Stimulated activated CD4-positive, alpha-beta T cell treated with anti-CD3 and anti-CD28 coated beads, Interleukin-12 subunit alpha, Interleukin-12 subunit beta, amount 100 ng/mL, for 48 hours (primary cell): ENCODE results near the gene GPR107.
A peak's percentile ranks its signal among the peaks of the same experiment; 100 is the strongest.

Source experiments
- DNase-seq, 3 donors: peaks; one replicate each; pipeline ENCODE4 v3.0.0-alpha.2; 2020; ENCODE audit warnings: low read depth in 2 of 3, low spot score in 1 of 3

GPR107 gene

DNA sequence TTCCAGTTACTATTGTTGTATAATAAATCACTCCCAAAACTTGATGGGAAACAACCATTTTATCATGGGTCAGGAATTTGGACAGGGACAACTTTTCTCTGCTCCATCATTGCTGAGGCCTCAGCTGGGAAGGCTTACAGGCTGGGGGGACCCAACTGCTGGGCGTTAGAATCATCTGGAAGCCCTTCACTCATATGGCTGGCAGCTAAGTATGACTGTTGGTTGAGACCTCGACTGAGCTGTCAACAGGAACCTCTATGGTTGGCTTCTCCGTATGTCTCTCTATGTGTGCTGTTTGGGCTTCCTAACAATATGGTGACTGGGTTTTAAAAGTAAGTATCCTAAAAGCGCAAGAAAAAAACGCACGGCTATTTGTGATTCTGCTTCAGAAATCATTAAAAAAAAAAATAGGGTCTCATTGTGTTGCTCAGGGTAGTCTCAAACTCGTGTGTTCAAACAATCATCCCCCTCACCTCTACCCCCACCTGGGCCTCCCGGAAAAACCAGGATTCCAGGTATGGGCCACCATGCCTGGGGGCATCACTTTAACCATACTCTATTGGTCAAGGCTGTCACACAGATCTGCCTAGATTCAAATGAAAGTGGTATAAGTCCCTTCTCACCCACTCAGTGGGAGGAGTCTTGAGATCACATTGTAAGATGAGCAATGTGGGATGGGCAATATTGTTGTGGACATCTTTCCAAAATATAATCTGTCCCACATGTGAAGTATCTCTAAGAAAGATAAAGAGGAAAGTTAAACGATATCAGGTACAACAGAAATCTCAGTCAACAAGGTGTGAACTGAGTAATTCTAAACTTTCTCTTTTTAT is 26.0 kb upstream of the GPR107 start:
- no peak for DNase-seq

- DNase-seq = no peak
These were observed 25.0 kb upstream of the GPR107 start for GRCh38 chr9:130028493-130029222.

DNA sequence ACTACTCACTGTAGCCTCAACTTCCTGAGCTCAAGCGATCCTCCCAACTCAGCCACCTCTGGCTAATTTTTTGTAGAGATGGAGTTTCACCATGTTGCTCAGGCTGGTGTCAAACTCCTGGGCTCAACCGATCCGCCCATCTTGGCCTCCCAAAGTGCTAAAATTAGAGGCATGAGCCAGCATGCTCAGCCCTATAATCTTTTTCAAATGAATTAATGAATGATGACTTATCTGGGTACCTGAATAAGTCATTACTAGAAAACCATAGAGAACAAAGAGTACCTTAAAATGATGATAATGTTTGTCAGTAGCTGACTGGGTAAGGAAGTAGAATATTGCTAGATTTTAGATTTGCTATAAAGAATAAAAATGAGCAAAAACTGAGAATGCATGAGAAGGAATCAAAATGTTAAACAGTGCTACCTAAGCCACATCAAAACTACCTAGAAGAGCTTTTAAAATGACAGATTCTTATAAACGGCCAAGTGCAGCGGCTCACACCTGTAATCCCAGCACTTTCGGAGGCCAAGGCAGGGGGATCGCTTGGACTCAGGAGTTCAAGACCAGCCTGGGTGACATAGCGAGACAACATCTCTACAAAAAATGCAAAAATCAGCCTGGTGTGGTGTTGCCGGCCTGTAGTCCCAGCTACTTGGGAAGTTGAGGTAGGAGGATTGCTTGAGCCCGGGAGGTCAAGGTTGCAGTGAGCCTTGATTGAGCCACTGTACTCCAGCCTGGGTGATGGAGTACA is 24.3 kb upstream of the GPR107 start:
- DNase-seq = peak in 1 of 3 donors; percentile 52

DNA sequence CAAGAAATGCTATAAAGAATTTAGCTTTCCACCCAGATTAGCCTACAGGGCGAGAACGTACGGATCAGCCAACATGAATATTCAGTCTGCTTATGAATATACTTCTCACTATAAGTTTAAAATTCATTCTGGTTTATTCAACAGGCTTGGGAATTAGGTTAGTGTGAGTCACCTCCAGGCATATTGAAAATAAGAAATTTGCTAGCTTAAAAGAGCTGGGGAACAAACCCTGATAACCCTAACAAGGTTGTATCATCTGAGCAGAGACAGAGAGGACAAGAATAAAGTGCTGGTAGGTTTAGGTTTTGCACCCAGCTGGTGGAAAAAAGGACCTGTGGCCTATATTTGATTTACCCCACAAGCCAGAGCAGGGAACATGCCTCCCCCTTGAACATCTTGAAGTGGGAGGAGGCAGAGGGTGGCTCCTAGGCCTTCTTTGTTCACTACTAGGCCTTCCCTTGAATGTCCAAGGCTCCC is 23.0 kb upstream of the GPR107 start:
- no peak for DNase-seq

- no peak for DNase-seq
These were observed 19.1 kb upstream of the GPR107 start for GRCh38 chr9:130034570-130034969.

DNA sequence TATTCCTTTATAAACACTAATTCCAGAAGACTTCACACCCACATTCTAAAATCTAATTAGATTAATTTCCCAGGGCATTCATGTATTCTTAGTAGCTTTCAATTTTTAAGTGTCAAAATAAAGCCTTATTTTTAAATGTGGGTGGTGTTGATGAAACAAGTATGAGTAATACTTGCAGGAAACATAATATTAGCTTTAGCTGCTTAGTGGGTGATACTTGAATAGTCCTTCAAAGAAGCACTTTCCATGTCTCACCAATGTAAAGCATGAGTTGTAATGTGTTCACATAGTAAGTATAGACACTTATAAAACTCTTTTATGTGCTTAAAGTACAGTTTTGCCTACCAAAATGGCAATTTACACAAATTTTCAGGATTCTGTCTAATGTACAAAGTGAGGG is 17.6 kb upstream of the GPR107 start:
- no peak for DNase-seq

GRCh38 chr9:130039528-130040147 is 14.1 kb upstream of the GPR107 start:
- no peak for DNase-seq

DNA sequence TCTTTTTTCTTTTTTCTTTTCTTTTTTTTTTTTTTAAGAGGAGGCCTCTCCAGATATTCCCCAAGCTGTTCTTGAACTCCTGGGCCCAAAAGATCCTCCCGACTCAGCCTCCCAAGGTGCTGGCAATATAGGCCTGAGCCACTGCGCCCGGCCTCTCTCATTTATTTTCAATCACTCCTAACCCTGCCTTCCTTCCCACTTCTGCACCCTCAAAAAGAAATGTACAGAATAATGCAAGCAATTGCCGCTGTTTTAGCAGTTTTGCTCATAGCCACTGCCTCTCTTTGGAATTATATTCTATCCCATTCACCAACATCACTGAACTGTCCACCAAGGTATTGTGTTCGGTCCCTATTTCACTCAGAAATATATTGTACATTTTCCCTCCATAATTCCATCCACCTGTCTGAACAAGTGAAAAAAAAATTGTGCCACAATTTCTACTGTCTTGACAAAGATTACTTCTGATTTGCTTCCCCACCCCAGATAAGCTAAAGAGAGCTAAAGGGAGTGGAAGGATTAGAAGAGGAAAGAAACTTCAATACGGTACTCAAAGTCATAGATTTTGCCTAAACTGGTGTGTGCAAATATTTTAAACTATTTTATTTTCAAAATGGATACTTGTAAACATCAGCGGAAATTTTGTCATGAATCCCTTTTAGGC is 12.6 kb upstream of the GPR107 start:
- no peak for DNase-seq

GRCh38 chr9:130041648-130042405 is 11.9 kb upstream of the GPR107 start:
- no peak for DNase-seq

DNA sequence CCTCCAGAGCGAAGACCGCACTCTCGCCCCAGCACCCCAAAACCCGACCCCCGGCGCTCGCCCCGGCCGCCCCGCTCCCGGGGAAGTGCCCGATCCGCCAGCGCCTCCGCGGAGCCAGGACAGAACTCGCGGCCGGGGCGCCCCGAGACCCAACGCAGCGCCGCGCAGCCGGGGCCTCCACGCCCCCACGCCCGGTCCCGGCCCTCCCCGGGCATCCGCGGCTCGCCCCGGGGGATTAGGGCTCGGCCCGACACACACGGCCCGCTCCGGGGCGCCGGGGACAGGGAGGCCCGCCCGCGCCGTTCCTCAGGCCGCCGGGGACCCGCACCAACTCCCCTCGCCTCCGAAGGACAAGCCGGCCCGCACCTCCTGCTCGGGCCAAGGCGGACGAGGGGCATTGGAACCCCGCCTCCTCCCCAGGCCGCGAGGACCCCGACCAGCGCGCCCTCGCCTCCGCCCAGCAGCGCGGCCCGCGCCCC is 11.3 kb upstream of the GPR107 start:
- DNase-seq = no peak

GRCh38 chr9:130042885-130043653 is 10.6 kb upstream of the GPR107 start, which contains the start of gene FNBP1:
Gene FNBP1, minus strand, starts transcription at chr9:130043189. Its CDS starts 214 bp downstream, at chr9:130042975.
- peak; percentile 57 to 82 (median 64) for DNase-seq

GRCh38 chr9:130043654-130044623 is 9.8 kb upstream of the GPR107 start:
- DNase-seq = no peak

DNA sequence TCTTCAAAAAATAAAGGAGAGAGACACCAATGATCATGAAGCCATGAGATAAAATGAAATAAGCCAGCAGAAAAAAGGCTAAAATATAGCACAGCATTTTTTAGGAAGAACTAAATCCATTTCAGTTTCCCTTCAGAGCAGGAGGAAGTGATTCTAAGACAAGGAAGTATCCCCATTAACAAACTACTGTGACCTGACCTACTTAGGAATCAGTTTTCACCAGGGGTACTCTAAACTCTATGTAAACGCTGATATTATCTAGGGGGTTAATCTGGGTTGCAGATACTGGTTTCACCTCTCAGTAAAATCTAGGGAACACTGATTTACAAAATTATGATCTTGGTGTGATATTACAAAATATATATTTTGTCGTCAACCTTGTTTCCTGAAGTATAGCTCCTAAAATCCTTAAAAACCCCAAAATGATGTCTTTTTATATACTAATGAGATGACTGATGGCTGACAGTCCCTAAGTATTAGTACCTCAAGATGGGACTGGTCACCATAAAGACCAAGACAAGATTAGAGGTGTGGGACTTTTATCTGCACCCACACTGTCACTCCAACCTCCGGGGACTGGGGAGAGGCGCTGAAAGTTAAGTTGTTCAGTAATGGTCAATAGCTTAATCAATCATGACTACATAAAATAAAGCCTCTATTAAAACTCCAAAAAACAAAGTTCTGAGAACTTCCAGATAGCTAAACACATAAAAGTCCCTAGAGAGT is 7.8 kb upstream of the GPR107 start:
- no peak for DNase-seq

GRCh38 chr9:130049431-130050210 is 4.1 kb upstream of the GPR107 start:
- DNase-seq = no peak

DNA sequence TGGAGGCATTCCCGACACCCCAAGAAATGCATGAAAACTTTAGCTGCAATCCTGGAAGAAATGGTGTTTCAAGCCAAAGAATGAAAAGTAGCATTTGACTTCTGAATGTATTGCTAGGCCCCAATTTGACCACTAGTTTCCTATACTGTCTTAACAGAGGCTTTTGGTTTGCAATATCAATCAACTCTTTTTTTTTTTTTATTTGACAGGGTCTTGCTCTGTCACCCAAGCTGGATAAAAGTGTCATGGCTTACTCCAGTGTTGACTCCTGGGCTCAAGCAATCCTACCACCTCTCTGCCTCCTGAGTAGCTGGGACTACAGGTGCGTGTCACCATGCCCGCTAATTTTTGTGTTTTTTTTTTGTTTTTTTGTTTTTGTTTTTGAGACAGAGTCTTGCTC is 3.2 kb upstream of the GPR107 start:
- DNase-seq = no peak

GRCh38 chr9:130051855-130052254 is 1.9 kb upstream of the GPR107 start:
- DNase-seq = no peak
